Activated naive CD4-positive, alpha-beta T cell treated with anti-CD3 and anti-CD28 coated beads, Interleukin-2, amount 10 ng/mL, durations not matched to agents 5 hours and 36 hours (primary cell): ENCODE results near the gene GID8. TPM values are rescaled to one million over a fixed set of nuclear protein-coding genes. Genes with fewer than 3 reads are reported as not detected.

Source experiments
- total RNA-seq, 2 experiments: library from RNA; stranded (reverse); gene quantifications; one replicate each; pipeline ENCODE4 v1.2.3, GENCODE V29; 2021

GID8 gene
- 10 to 100 TPM; 37.2 to 38.2 TPM for total RNA-seq

GRCh38 chr20:62938105-62938888 is at the start of gene GID8:
Gene GID8, plus strand, starts transcription at chr20:62938147. Its CDS starts 3,356 bp downstream, at chr20:62941503.

GRCh38 chr20:62926229-62927127 is 11.5 kb upstream of the GID8 start, which contains the start of gene DIDO1:
Gene DIDO1, minus strand, starts transcription at chr20:62926505.

GRCh38 chr20:62952373-62952967 is 14.5 kb downstream of the GID8 start, which contains the start of gene SLC17A9:
Gene SLC17A9, plus strand, starts transcription at chr20:62952709. Its CDS starts 122 bp downstream, at chr20:62952831.

Other genes starting within 250 kb of the GID8 start
- gene NTSR1, start 229.3 kb upstream of the GID8 start, total RNA-seq = under 1 TPM; 0.10 TPM
- gene MRGBP, start 141.7 kb upstream of the GID8 start, total RNA-seq = 10 to 100 TPM; 14.5 to 15.0 TPM
- gene OGFR, start 133.3 kb upstream of the GID8 start, total RNA-seq = 10 to 100 TPM; 60.9 to 64.4 TPM
- not detected for gene COL9A3, start 121.1 kb upstream of the GID8 start, total RNA-seq
- gene TCFL5, start 76.3 kb upstream of the GID8 start, total RNA-seq = 1 to 10 TPM; 9.5 to 9.9 TPM
- 10 to 100 TPM; 78.5 to 80.7 TPM for gene DIDO1, start 11.6 kb upstream of the GID8 start, total RNA-seq
- gene SLC17A9, start 14.6 kb downstream of the GID8 start, total RNA-seq = 10 to 100 TPM; 18.2 to 20.6 TPM
- gene BHLHE23, start 68.8 kb downstream of the GID8 start, total RNA-seq = not detected